Measurements from ENCODE around the gene IKZF3.

GRCh38 chr17:39814497-39814896, 49.6 kb downstream of the IKZF3 start:
- no peak for TF ChIP-seq CTCF (IDR thresholded peaks at IDR 0.05)
- TF ChIP-seq POLR2A (IDR thresholded peaks at IDR 0.05) = no peak
- no peak for TF ChIP-seq EP300 (IDR thresholded peaks at IDR 0.05)
